HepG2 (cell line): ENCODE measurements around the gene ZBTB46. TPM values are rescaled to one million over a fixed set of nuclear protein-coding genes. Genes with fewer than 3 reads are reported as not detected.

Experiments
- AHR ChIP-seq: IDR thresholded peaks from 2 replicates; pipeline ENCODE4 v1.6.1; 2018; ENCODE audit warnings: missing genetic modification reagents, missing compliant biosample characterization
- FLYWCH1 ChIP-seq: sonication (generic); formaldehyde crosslinking; IDR thresholded peaks from 2 replicates; pipeline ENCODE4 v1.8.1; 2023; ENCODE audit warnings: mild to moderate bottlenecking, missing genetic modification reagents
- JDP2 ChIP-seq: sonication (generic); formaldehyde crosslinking; IDR thresholded peaks from 2 replicates; pipeline ENCODE4 v1.8.1; 2022; ENCODE audit warnings: missing genetic modification reagents, borderline replicate concordance
- KLF13 ChIP-seq: sonication (generic); formaldehyde crosslinking; IDR thresholded peaks from 2 replicates; pipeline ENCODE4 v1.4.0; 2020; ENCODE audit warnings: mild to moderate bottlenecking, missing genetic modification reagents
- RFX3 ChIP-seq: IDR thresholded peaks from 2 replicates; pipeline ENCODE4 v1.6.1; 2016; ENCODE audit warnings: missing biosample characterization, missing genetic modification reagents
- RFXANK ChIP-seq: IDR thresholded peaks from 2 replicates; pipeline ENCODE4 v1.6.1; 2016
- TFDP1 ChIP-seq: IDR thresholded peaks from 2 replicates; pipeline ENCODE4 v1.6.1; 2016; ENCODE audit warnings: missing compliant biosample characterization, missing genetic modification reagents, borderline replicate concordance
- ZNF552 ChIP-seq: sonication (generic); formaldehyde crosslinking; IDR thresholded peaks from 2 replicates; pipeline ENCODE4 v1.9.0; 2022; ENCODE audit warnings: missing genetic modification reagents, mild to moderate bottlenecking, borderline replicate concordance
- polyA plus RNA-seq, 8 experiments: library from polyadenylated mRNA; depleted of rRNA in 3 of 8; stranded (reverse) in 7 of 8; unstranded in 1 of 8; fragments of >200 nt; fragmentation: Illumina TruSeq in 4 of 8; extraction: Trizol in 4 of 8; gene quantifications; 2 replicates each; pipeline versions ENCODE4 v1.2.1 to v1.2.3, GENCODE V29; 2011 to 2016; ENCODE audit warnings: low read depth in 4 of 8, missing spikeins in 1 of 8, mixed read lengths in 1 of 8; ENCODE audit not compliant: insufficient read depth in 1 of 8
- total RNA-seq, 5 experiments: library from RNA; depleted of rRNA; stranded (reverse); fragments of >200 nt; fragmentation: Illumina TruSeq; extraction: Trizol; gene quantifications; 2 replicates each; pipeline ENCODE4 v1.2.3, GENCODE V29; 2016; ENCODE audit warnings: low read depth in 1 of 5
- TF ChIP-seq, protein P1 (sequence below), 2 experiments: sonication (generic) in 1 of 2; formaldehyde crosslinking in 1 of 2; IDR thresholded peaks; 2 replicates each; pipeline versions ENCODE4 v1.6.1 to v1.9.0; 2014 to 2022; ENCODE audit warnings: antibody characterized with exemption in 1 of 2, borderline replicate concordance in 1 of 2, inconsistent platforms in 1 of 2, low read depth in 1 of 2, missing genetic modification reagents in 1 of 2
- TF ChIP-seq, protein P2 (sequence below): sonication (generic); formaldehyde crosslinking; IDR thresholded peaks from 2 replicates; pipeline ENCODE4 v1.5.1; 2020; ENCODE audit warnings: mild to moderate bottlenecking, moderate library complexity, missing genetic modification reagents
- TF ChIP-seq, protein P3 (sequence below): sonication (generic); formaldehyde crosslinking; IDR thresholded peaks from 2 replicates; pipeline ENCODE4 v1.4.0; 2020; ENCODE audit warnings: missing genetic modification reagents, borderline replicate concordance

The ZBTB46 gene
- total and polyA plus RNA-seq, 2 of the 13 experiments (the other 11 are each of a cell fraction or from before 2014, with no cell fraction given): 1.6 to 13.5 TPM

GRCh38 chr20:63707558-63708300 is 123.3 kb downstream of the ZBTB46 start, which contains the start of the genes ARFRP1 and ZGPAT (continued):
- no peak for TF ChIP-seq RFX3 (CRISPR knock-in tag)
- TF ChIP-seq, protein P1, sequence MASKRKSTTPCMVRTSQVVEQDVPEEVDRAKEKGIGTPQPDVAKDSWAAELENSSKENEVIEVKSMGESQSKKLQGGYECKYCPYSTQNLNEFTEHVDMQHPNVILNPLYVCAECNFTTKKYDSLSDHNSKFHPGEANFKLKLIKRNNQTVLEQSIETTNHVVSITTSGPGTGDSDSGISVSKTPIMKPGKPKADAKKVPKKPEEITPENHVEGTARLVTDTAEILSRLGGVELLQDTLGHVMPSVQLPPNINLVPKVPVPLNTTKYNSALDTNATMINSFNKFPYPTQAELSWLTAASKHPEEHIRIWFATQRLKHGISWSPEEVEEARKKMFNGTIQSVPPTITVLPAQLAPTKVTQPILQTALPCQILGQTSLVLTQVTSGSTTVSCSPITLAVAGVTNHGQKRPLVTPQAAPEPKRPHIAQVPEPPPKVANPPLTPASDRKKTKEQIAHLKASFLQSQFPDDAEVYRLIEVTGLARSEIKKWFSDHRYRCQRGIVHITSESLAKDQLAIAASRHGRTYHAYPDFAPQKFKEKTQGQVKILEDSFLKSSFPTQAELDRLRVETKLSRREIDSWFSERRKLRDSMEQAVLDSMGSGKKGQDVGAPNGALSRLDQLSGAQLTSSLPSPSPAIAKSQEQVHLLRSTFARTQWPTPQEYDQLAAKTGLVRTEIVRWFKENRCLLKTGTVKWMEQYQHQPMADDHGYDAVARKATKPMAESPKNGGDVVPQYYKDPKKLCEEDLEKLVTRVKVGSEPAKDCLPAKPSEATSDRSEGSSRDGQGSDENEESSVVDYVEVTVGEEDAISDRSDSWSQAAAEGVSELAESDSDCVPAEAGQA (IDR thresholded peaks at IDR 0.05; ENCODE audit: low read depth): peak; percentile 86
- TF ChIP-seq, protein P1 (CRISPR knock-in tag; IDR thresholded peaks at IDR 0.05; ENCODE audit: borderline replicate concordance): peak; percentile 97
- TF ChIP-seq, protein P2, sequence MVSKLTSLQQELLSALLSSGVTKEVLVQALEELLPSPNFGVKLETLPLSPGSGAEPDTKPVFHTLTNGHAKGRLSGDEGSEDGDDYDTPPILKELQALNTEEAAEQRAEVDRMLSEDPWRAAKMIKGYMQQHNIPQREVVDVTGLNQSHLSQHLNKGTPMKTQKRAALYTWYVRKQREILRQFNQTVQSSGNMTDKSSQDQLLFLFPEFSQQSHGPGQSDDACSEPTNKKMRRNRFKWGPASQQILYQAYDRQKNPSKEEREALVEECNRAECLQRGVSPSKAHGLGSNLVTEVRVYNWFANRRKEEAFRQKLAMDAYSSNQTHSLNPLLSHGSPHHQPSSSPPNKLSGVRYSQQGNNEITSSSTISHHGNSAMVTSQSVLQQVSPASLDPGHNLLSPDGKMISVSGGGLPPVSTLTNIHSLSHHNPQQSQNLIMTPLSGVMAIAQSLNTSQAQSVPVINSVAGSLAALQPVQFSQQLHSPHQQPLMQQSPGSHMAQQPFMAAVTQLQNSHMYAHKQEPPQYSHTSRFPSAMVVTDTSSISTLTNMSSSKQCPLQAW (CRISPR knock-in tag): peak; percentile 12; the same call in 1 of the 2 replicates
- TF ChIP-seq RFXANK (CRISPR knock-in tag): peak; percentile 88; the same call in 1 of the 2 replicates
- peak; percentile 82; the same call in 1 of the 2 replicates for TF ChIP-seq JDP2
- peak; percentile 91; the same call in 1 of the 2 replicates for TF ChIP-seq KLF13 (CRISPR knock-in tag)
- TF ChIP-seq, protein P3, sequence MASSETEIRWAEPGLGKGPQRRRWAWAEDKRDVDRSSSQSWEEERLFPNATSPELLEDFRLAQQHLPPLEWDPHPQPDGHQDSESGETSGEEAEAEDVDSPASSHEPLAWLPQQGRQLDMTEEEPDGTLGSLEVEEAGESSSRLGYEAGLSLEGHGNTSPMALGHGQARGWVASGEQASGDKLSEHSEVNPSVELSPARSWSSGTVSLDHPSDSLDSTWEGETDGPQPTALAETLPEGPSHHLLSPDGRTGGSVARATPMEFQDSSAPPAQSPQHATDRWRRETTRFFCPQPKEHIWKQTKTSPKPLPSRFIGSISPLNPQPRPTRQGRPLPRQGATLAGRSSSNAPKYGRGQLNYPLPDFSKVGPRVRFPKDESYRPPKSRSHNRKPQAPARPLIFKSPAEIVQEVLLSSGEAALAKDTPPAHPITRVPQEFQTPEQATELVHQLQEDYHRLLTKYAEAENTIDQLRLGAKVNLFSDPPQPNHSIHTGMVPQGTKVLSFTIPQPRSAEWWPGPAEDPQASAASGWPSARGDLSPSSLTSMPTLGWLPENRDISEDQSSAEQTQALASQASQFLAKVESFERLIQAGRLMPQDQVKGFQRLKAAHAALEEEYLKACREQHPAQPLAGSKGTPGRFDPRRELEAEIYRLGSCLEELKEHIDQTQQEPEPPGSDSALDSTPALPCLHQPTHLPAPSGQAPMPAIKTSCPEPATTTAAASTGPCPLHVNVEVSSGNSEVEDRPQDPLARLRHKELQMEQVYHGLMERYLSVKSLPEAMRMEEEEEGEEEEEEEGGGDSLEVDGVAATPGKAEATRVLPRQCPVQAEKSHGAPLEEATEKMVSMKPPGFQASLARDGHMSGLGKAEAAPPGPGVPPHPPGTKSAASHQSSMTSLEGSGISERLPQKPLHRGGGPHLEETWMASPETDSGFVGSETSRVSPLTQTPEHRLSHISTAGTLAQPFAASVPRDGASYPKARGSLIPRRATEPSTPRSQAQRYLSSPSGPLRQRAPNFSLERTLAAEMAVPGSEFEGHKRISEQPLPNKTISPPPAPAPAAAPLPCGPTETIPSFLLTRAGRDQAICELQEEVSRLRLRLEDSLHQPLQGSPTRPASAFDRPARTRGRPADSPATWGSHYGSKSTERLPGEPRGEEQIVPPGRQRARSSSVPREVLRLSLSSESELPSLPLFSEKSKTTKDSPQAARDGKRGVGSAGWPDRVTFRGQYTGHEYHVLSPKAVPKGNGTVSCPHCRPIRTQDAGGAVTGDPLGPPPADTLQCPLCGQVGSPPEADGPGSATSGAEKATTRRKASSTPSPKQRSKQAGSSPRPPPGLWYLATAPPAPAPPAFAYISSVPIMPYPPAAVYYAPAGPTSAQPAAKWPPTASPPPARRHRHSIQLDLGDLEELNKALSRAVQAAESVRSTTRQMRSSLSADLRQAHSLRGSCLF (CRISPR knock-in tag): no peak
- TF ChIP-seq TFDP1 (CRISPR knock-in tag): peak; percentile 94
- TF ChIP-seq AHR (CRISPR knock-in tag): peak; percentile 93; the same call in 1 of the 2 replicates
- no peak for TF ChIP-seq FLYWCH1
- TF ChIP-seq ZNF552 (CRISPR knock-in tag): peak; percentile 80
